Measurements from ENCODE around the gene OR1I1. TPM values are rescaled to one million over a fixed set of nuclear protein-coding genes. Genes with fewer than 3 reads are reported as not detected.
"Not testable (repeated sequence)": the region's sequence is repeated elsewhere in the genome, so short reads cannot be mapped to it uniquely, and the experiment has no call there.

OR1I1 gene
- total and polyA plus RNA-seq, 8 donors: not detected

DNA sequence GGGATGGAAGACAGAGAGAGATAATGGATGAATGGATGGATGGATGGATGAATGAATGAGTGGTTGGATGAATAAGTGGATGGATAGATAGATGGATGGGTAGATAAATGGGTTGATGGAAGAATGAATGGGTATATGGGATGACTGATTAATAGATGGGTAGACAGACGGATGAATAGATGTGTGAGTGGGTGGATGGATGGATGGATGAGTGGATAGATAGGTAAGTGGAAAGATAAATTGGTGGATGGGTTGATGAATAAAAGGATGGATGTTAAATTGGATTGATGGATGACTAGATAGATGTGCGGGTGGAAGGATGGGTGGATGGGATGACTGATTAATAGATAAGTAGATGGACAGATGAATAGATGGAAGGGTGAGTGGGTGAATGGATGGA is 31.4 kb upstream of the OR1I1 start:
- Histone ChIP-seq H3K4me1 (no peaks in the 10 kb centered on the region), H3K27me3 (no peaks in the 10 kb centered on the region), H3K36me3 (no peaks in the 10 kb centered on the region), H3K27ac (no peak overlapping the region), H3K4me3 (no peak overlapping the region), H3K9me3 (no peaks in the 10 kb centered on the region)
- TF ChIP-seq, protein P1, sequence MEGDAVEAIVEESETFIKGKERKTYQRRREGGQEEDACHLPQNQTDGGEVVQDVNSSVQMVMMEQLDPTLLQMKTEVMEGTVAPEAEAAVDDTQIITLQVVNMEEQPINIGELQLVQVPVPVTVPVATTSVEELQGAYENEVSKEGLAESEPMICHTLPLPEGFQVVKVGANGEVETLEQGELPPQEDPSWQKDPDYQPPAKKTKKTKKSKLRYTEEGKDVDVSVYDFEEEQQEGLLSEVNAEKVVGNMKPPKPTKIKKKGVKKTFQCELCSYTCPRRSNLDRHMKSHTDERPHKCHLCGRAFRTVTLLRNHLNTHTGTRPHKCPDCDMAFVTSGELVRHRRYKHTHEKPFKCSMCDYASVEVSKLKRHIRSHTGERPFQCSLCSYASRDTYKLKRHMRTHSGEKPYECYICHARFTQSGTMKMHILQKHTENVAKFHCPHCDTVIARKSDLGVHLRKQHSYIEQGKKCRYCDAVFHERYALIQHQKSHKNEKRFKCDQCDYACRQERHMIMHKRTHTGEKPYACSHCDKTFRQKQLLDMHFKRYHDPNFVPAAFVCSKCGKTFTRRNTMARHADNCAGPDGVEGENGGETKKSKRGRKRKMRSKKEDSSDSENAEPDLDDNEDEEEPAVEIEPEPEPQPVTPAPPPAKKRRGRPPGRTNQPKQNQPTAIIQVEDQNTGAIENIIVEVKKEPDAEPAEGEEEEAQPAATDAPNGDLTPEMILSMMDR (IDR thresholded peaks at IDR 0.05): no peak
- ATAC-seq: no peak
- WGBS, 2 donors: 81 to 95% methylated on average over 2 of the region's 2 CpGs
- intact Hi-C loops (cut with DNase I): no loop called here
- no peak for DNase-seq
- no peak for FAIRE-seq

DNA sequence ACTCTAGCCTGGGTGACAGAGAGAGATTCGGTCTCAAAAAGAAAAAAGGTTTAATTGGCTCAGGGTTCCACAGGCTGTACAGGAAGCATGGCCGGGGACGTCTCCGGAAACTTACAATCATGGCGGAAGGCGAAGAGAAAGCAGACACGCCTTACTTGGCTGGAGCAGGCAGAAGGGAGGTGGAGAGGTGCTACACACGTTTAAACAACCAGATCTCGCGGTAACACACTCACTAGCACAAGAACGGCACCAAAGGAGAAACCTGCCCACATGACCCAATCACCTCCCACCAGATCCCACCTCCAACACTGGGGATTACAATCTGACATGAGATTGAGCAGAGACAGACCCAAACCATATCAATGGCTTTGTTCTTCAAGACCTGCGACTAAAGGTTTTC is 20.0 kb upstream of the OR1I1 start:
- no peak for FAIRE-seq

DNA sequence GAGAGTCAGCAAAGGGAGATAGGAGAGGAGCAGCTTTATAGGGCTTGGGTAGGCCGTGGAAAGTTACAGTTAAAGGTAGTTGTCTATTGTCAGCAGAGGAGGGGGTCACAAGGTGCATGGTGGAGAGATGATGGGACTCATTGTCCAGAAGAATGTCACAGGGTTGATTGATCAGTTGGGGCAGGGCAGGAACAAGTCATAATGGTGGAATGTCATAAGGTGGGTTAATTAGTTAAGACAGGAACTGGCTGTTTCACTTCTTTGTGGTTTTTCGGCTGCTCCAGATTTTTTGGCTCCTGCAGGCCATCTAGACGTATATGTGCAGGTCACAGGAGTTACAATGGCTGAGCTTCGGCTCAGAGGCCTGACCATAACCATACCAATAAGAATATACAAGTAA is 11.6 kb upstream of the OR1I1 start:
- ATAC-seq; DNase-seq; H3K36me3 ChIP-seq; H3K27me3 ChIP-seq; H3K9me3 ChIP-seq; H3K27ac ChIP-seq; intact Hi-C loops (cut with DNase I); H3K4me3 ChIP-seq; H3K4me1 ChIP-seq; FAIRE-seq: not testable (repeated sequence)
- WGBS, 2 donors: 67 to 93% methylated on average over 4 of the region's 4 CpGs

More for the DNA sequence above, 20.0 kb upstream of the OR1I1 start:
- no peaks in the 10 kb centered on the region for H3K9me3 ChIP-seq
- H3K36me3 ChIP-seq: no peaks in the 10 kb centered on the region
- 69 to 77% methylated on average over 12 of the region's 12 CpGs for WGBS, 2 donors
- H3K27ac ChIP-seq: no peak overlapping the region
- intact Hi-C loops (cut with DNase I): no loop called here
- no peak overlapping the region for H3K4me3 ChIP-seq
- no peaks in the 10 kb centered on the region for H3K4me1 ChIP-seq
- peaks cover 0 to 3% (median 0%) of the 10 kb centered on the region in 4 donors for H3K27me3 ChIP-seq
- ATAC-seq (no peak), DNase-seq (no peak)
- TF ChIP-seq, protein P1 (IDR thresholded peaks at IDR 0.05): no peak

DNA sequence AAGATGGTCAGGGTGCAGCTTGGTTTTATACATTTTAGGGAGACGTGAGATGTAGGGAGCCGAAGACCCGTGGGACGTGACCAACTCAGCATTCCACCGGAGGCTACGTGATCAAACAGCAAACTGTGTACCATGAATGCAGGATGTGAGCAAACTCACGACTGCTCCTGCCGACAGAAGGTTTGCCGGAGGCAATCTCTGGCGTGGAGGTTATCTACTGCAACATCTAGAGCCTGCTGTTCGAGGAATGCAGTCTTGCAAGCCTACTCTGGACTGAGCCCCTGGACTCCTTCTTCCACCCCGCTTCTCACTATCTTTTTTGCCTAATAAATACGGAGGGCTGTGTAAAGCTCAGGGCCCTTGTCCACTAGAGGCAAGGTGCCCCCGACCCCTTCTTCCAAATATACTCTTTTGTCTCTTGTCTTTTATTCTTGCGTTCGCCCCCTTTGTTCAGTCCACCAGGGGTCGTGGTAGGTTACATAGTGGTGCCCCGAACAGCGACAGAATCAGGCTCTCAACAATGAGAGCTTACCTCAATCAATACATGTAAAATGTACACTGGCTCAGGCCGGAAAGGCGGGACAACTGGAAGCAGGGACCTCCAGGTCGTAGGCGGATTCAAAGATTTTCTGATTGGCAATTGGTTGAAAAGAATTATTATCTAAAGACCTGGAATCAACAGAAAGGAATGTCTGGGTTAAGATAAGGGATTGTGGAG is 8.9 kb upstream of the OR1I1 start:
- Histone ChIP-seq H3K27me3 (no peaks in the 10 kb centered on the region), H3K27ac (no peak overlapping the region), H3K9me3 (no peaks in the 10 kb centered on the region), H3K4me3 (no peak overlapping the region), H3K4me1 (no peaks in the 10 kb centered on the region), H3K36me3 (no peaks in the 10 kb centered on the region)
- FAIRE-seq (no peak), ATAC-seq (no peak), DNase-seq (no peak)
- 50 to 73% methylated on average over 23 of the region's 23 CpGs for WGBS, 2 donors
- TF ChIP-seq, protein P1 (IDR thresholded peaks at IDR 0.05): no peak
- intact Hi-C loops (cut with DNase I): no loop called here

DNA sequence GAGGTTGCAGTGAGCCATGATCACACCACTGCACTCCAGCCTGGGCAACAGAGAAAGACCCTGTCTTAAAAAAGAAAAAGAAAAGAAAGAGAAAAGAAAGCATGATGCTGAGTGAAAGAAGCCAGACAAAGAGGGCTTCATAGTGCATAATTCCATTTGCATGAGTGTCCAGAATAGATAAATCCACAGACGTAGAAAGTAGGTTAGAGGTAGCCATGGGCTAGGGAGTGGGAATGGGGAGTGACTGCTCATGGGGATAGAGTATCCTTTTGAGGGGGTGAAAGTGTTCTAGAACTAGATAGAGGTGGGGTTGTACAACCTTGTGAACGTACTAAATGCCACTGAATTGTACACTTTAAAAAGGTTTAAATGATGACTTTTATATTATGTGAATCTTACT is 7.6 kb upstream of the OR1I1 start:
- no peak for DNase-seq
- WGBS, 2 donors: 68 to 89% methylated on average over 2 of the region's 2 CpGs
- no peak for FAIRE-seq

More for the DNA sequence above, 7.6 kb upstream of the OR1I1 start:
- TF ChIP-seq, protein P1 (IDR thresholded peaks at IDR 0.05): no peak
- Histone ChIP-seq H3K36me3 (no peaks in the 10 kb centered on the region), H3K27me3 (no peaks in the 10 kb centered on the region), H3K27ac (no peak overlapping the region), H3K4me3 (no peak overlapping the region), H3K9me3 (no peaks in the 10 kb centered on the region), H3K4me1 (no peaks in the 10 kb centered on the region)
- no peak for ATAC-seq
- intact Hi-C loops (cut with DNase I): no loop called here
